SK-N-SH (cell line): ENCODE measurements around the gene ATP2B2.

Experiments
- CTCF ChIP-seq: fragments of 200-600 bp; sonication (generic); IDR thresholded peaks from 2 replicates; pipeline ENCODE4 v1.6.1; 2017; ENCODE audit warnings: antibody characterized with exemption, mild to moderate bottlenecking, moderate library complexity
- EP300 ChIP-seq, 2 experiments: IDR thresholded peaks; 2 replicates each; pipeline versions ENCODE4 v1.4.0 to v1.6.1; 2012; ENCODE audit warnings: borderline replicate concordance in 1 of 2, low read depth in 1 of 2, low read length in 1 of 2
- EZH2phosphoT487 ChIP-seq: fragments of 200-600 bp; sonication (generic); IDR thresholded peaks from 2 replicates; pipeline ENCODE4 v1.6.1; 2017; ENCODE audit warnings: low read depth, mixed run types, mild to moderate bottlenecking, antibody characterized with exemption, moderate library complexity, borderline replicate concordance
- FOXM1 ChIP-seq: IDR thresholded peaks from 2 replicates; pipeline ENCODE4 v1.4.0; 2012; ENCODE audit warnings: low read depth, mild to moderate bottlenecking
- GATA2 ChIP-seq: sonication (generic); formaldehyde crosslinking; IDR thresholded peaks from 2 replicates; pipeline ENCODE4 v1.5.0; 2020; ENCODE audit warnings: mild to moderate bottlenecking, missing genetic modification reagents
- JUND ChIP-seq: IDR thresholded peaks from 2 replicates; pipeline ENCODE4 v1.4.0; 2012
- MAX ChIP-seq: IDR thresholded peaks from 2 replicates; pipeline ENCODE4 v1.4.0; 2012; ENCODE audit warnings: low read depth
- POLR2AphosphoS5 ChIP-seq: IDR thresholded peaks from 2 replicates; pipeline ENCODE4 v1.6.1; 2012; ENCODE audit warnings: low read depth, low read length
- REST ChIP-seq: IDR thresholded peaks from 2 replicates; pipeline ENCODE4 v1.6.1; 2012; ENCODE audit warnings: mild to moderate bottlenecking, low read depth, low read length, moderate library complexity
- RFX5 ChIP-seq: IDR thresholded peaks from 2 replicates; pipeline ENCODE4 v1.6.1; 2012; ENCODE audit warnings: mild to moderate bottlenecking, improper control_type of control experiment, low read length
- YY1 ChIP-seq: IDR thresholded peaks from 2 replicates; pipeline ENCODE4 v1.4.0; 2012; ENCODE audit warnings: low read depth, mild to moderate bottlenecking
- TF ChIP-seq, protein P1 (sequence below): IDR thresholded peaks from 2 replicates; pipeline ENCODE4; 2012

GRCh38 chr3:10378246-10378645, 127.1 kb downstream of the ATP2B2 start:
- no peak for TF ChIP-seq EZH2phosphoT487
- no peak for TF ChIP-seq EP300 (IDR thresholded peaks at IDR 0.05; ENCODE audit: borderline replicate concordance in 1 of 2, low read depth in 1 of 2, low read length in 1 of 2)
- no peak for TF ChIP-seq CTCF
- no peak for TF ChIP-seq RFX5
- TF ChIP-seq JUND = no peak
- no peak for TF ChIP-seq POLR2AphosphoS5
- TF ChIP-seq, protein P1, sequence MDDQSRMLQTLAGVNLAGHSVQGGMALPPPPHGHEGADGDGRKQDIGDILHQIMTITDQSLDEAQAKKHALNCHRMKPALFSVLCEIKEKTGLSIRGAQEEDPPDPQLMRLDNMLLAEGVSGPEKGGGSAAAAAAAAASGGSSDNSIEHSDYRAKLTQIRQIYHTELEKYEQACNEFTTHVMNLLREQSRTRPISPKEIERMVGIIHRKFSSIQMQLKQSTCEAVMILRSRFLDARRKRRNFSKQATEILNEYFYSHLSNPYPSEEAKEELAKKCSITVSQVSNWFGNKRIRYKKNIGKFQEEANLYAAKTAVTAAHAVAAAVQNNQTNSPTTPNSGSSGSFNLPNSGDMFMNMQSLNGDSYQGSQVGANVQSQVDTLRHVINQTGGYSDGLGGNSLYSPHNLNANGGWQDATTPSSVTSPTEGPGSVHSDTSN = no peak
- no peak for TF ChIP-seq MAX
- TF ChIP-seq FOXM1 = no peak
- no peak for TF ChIP-seq REST
- no peak for TF ChIP-seq YY1
- no peak for TF ChIP-seq GATA2
